Measurements from ENCODE around the gene RAB3D.

RAB3D gene

GRCh38 chr19:11380653-11381537, 41.4 kb upstream of the RAB3D start (continued):
- TF ChIP-seq TSHZ1 (tag by site-specific recombination; IDR thresholded peaks at IDR 0.05; ENCODE audit: borderline replicate concordance) (no peak; the same call in 1 of the 2 replicates), ZNF138 (tag by site-specific recombination; IDR thresholded peaks at IDR 0.05; ENCODE audit: borderline replicate concordance) (no peak), FEZF1 (tag by site-specific recombination; IDR thresholded peaks at IDR 0.05) (no peak), ZEB2 (tag by site-specific recombination; IDR thresholded peaks at IDR 0.05) (no peak), ZBTB20 (tag by site-specific recombination; IDR thresholded peaks at IDR 0.05) (peak; percentile 95), ZNF776 (tag by site-specific recombination; IDR thresholded peaks at IDR 0.05; ENCODE audit: borderline replicate concordance) (no peak), ZNF133 (tag by site-specific recombination; IDR thresholded peaks at IDR 0.05) (no peak), ZNF248 (tag by site-specific recombination; IDR thresholded peaks at IDR 0.05) (no peak), BCL11B (tag by site-specific recombination; IDR thresholded peaks at IDR 0.05; ENCODE audit: low read depth) (peak; percentile 28; the same call in 1 of the 2 replicates), HOXD13 (CRISPR knock-in tag; IDR thresholded peaks at IDR 0.05; ENCODE audit: borderline replicate concordance) (no peak), PRDM6 (tag by site-specific recombination; IDR thresholded peaks at IDR 0.05) (no peak), ZNF221 (tag by site-specific recombination; IDR thresholded peaks at IDR 0.05; ENCODE audit: borderline replicate concordance) (no peak), ZNF202 (tag by site-specific recombination; IDR thresholded peaks at IDR 0.05; ENCODE audit: borderline replicate concordance) (no peak), PATZ1 (tag by site-specific recombination; IDR thresholded peaks at IDR 0.05) (peak; percentile 44; the same call in 1 of the 2 replicates), ZNF837 (tag by site-specific recombination; IDR thresholded peaks at IDR 0.05) (no peak), ZNF214 (tag by site-specific recombination; IDR thresholded peaks at IDR 0.05; ENCODE audit: borderline replicate concordance) (no peak), ZNF791 (tag by site-specific recombination; IDR thresholded peaks at IDR 0.05) (no peak), ZNF350 (tag by site-specific recombination; IDR thresholded peaks at IDR 0.05) (no peak), MZF1 (tag by site-specific recombination; IDR thresholded peaks at IDR 0.05; ENCODE audit: borderline replicate concordance) (no peak), ZNF658 (tag by site-specific recombination; IDR thresholded peaks at IDR 0.05) (no peak), ZNF302 (tag by site-specific recombination; IDR thresholded peaks at IDR 0.05; ENCODE audit: low read depth) (no peak), ZNF580 (tag by site-specific recombination; IDR thresholded peaks at IDR 0.05) (0 out of 2 replicates have a peak, but pooled peaks have one; percentile 8), ZNF157 (tag by site-specific recombination; IDR thresholded peaks at IDR 0.05) (no peak), WT1 (tag by site-specific recombination; IDR thresholded peaks at IDR 0.05) (no peak), ZNF155 (tag by site-specific recombination; IDR thresholded peaks at IDR 0.05) (no peak), ZBTB48 (tag by site-specific recombination; IDR thresholded peaks at IDR 0.05) (no peak), ZFP3 (tag by site-specific recombination; IDR thresholded peaks at IDR 0.05; ENCODE audit: low read depth) (no peak), OSR2 (tag by site-specific recombination; IDR thresholded peaks at IDR 0.05) (no peak), ZNF514 (tag by site-specific recombination; IDR thresholded peaks at IDR 0.05) (no peak), ATF2 (tag by site-specific recombination; IDR thresholded peaks at IDR 0.05; ENCODE audit: low read depth) (no peak), ZNF416 (tag by site-specific recombination; IDR thresholded peaks at IDR 0.05) (no peak)
